GM19238 (cell line): ENCODE data around the gene MED10.

ENCODE experiments used
- DNase-seq: peaks from one replicate; pipeline ENCODE4 v3.0.0; 2011; ENCODE audit warnings: low spot score; ENCODE audit not compliant: insufficient read length

The MED10 gene

GRCh38 chr5:6399980-6400910 lies 21.9 kb upstream of the MED10 start:
- DNase-seq, result no peak

- no peak for DNase-seq
Measured at GRCh38 chr5:6398570-6399230, 20.4 kb upstream of the MED10 start.

- DNase-seq, result no peak
Measured at GRCh38 chr5:6397536-6398269, 19.4 kb upstream of the MED10 start.

GRCh38 chr5:6396836-6397535 lies 18.6 kb upstream of the MED10 start:
- no peak for DNase-seq

GRCh38 chr5:6396043-6396442 lies 17.7 kb upstream of the MED10 start:
- DNase-seq, result no peak

GRCh38 chr5:6395621-6396020 lies 17.3 kb upstream of the MED10 start:
- no peak for DNase-seq

- no peak for DNase-seq
Measured at GRCh38 chr5:6395102-6395445, 16.7 kb upstream of the MED10 start.

- DNase-seq, result no peak
Measured at GRCh38 chr5:6394429-6395101, 16.2 kb upstream of the MED10 start.

- no peak for DNase-seq
Measured at GRCh38 chr5:6393596-6394194, 15.3 kb upstream of the MED10 start.

- DNase-seq, result no peak
Measured at GRCh38 chr5:6392561-6392960, 14.2 kb upstream of the MED10 start.

GRCh38 chr5:6391151-6391550 lies 12.8 kb upstream of the MED10 start:
- no peak for DNase-seq

GRCh38 chr5:6389946-6390530 lies 11.7 kb upstream of the MED10 start:
- no peak for DNase-seq

- no peak for DNase-seq
Measured at GRCh38 chr5:6389397-6389796, 11.1 kb upstream of the MED10 start.

GRCh38 chr5:6387970-6388369 lies 9.6 kb upstream of the MED10 start:
- DNase-seq, result no peak

GRCh38 chr5:6386271-6386670 lies 7.9 kb upstream of the MED10 start:
- no peak for DNase-seq

GRCh38 chr5:6384856-6385255 lies 6.5 kb upstream of the MED10 start:
- no peak for DNase-seq

- DNase-seq, result no peak
Measured at GRCh38 chr5:6383376-6383775, 5.0 kb upstream of the MED10 start.

- no peak for DNase-seq
Measured at GRCh38 chr5:6379246-6379645, 899 bp upstream of the MED10 start.

GRCh38 chr5:6378766-6379103 lies 388 bp upstream of the MED10 start:
- no peak for DNase-seq

- DNase-seq, result no peak
Measured at GRCh38 chr5:6377582-6377904, 804 bp downstream of the MED10 start.
